MM.1S (cell line): ENCODE data around the gene ADAMTSL1.

Experiments used
- DNase-seq: peaks from one replicate; pipeline ENCODE4 v3.0.0-alpha.2; 2015
- H2AFZ ChIP-seq: fragments of 300-600 bp; sonication (generic); 2 replicates; pipeline ENCODE4 v1.6.0; 2016; ENCODE audit warnings: antibody characterized with exemption, low read length
- H3F3A ChIP-seq: fragments of 300-600 bp; sonication (generic); 2 replicates; pipeline ENCODE4 v1.6.1; 2016; ENCODE audit warnings: mild to moderate bottlenecking, antibody characterized with exemption, low read length, moderate library complexity, mixed read lengths; ENCODE audit not compliant: insufficient read depth
- H3K27ac ChIP-seq: fragments of 300-600 bp; sonication (generic); 2 replicates; pipeline ENCODE4 v1.5.1; 2016; ENCODE audit warnings: mild to moderate bottlenecking, low read length
- H3K27me3 ChIP-seq: fragments of 300-600 bp; sonication (generic); replicated peaks from 2 replicates; pipeline ENCODE4 v1.6.0; 2016; ENCODE audit warnings: low read length; ENCODE audit not compliant: insufficient read depth
- H3K36me3 ChIP-seq: fragments of 300-600 bp; sonication (generic); replicated peaks from 2 replicates; pipeline ENCODE4 v1.6.1; 2016; ENCODE audit warnings: mild to moderate bottlenecking, low read length, mixed read lengths; ENCODE audit not compliant: insufficient read depth
- H3K4me1 ChIP-seq: fragments of 300-600 bp; sonication (generic); 2 replicates; pipeline ENCODE4 v1.6.1; 2016; ENCODE audit warnings: low read length, mixed read lengths
- H3K4me2 ChIP-seq: fragments of 300-600 bp; sonication (generic); 2 replicates; pipeline ENCODE4 v1.6.0; 2016; ENCODE audit warnings: low read depth, low read length
- H3K4me3 ChIP-seq: fragments of 300-600 bp; sonication (generic); 2 replicates; pipeline ENCODE4 v1.5.1; 2016; ENCODE audit warnings: low read length, mixed read lengths
- H3K79me2 ChIP-seq: fragments of 300-600 bp; sonication (generic); 2 replicates; pipeline ENCODE4 v1.6.1; 2016; ENCODE audit warnings: mixed run types, low read length, mixed read lengths
- H3K9ac ChIP-seq: fragments of 300-600 bp; sonication (generic); 2 replicates; pipeline ENCODE4 v1.6.1; 2016; ENCODE audit warnings: low read length, mixed read lengths
- H3K9me2 ChIP-seq: fragments of 300-600 bp; sonication (generic); replicated peaks from 2 replicates; pipeline ENCODE4 v1.6.1; 2016; ENCODE audit warnings: mild to moderate bottlenecking, low read length, mixed read lengths; ENCODE audit not compliant: insufficient read depth
- H3K9me3 ChIP-seq: fragments of 300-600 bp; sonication (generic); replicated peaks from 2 replicates; pipeline ENCODE4 v1.6.1; 2016; ENCODE audit warnings: mild to moderate bottlenecking, low read length, mixed read lengths; ENCODE audit not compliant: insufficient read depth
- H4K20me1 ChIP-seq: fragments of 300-600 bp; sonication (generic); 2 replicates; pipeline ENCODE4 v1.6.1; 2016; ENCODE audit warnings: mild to moderate bottlenecking, low read length, moderate library complexity, mixed read lengths; ENCODE audit not compliant: insufficient read depth
- CTCF ChIP-seq: fragments of 300-600 bp; sonication (generic); IDR thresholded peaks from 2 replicates; pipeline ENCODE4 v1.5.1; 2016; ENCODE audit warnings: antibody characterized with exemption, low read length, mixed read lengths
- EZH2 ChIP-seq: fragments of 300-600 bp; sonication (generic); optimal IDR thresholded peaks from 2 replicates; pipeline ENCODE3; 2017; ENCODE audit warnings: low read depth, mild to moderate bottlenecking, antibody characterized with exemption, low read length, mixed read lengths
- EZH2phosphoT487 ChIP-seq: fragments of 300-600 bp; sonication (generic); IDR thresholded peaks from 2 replicates; pipeline ENCODE4 v1.6.1; 2018; ENCODE audit warnings: antibody characterized with exemption, low read length

ADAMTSL1 gene

DNA sequence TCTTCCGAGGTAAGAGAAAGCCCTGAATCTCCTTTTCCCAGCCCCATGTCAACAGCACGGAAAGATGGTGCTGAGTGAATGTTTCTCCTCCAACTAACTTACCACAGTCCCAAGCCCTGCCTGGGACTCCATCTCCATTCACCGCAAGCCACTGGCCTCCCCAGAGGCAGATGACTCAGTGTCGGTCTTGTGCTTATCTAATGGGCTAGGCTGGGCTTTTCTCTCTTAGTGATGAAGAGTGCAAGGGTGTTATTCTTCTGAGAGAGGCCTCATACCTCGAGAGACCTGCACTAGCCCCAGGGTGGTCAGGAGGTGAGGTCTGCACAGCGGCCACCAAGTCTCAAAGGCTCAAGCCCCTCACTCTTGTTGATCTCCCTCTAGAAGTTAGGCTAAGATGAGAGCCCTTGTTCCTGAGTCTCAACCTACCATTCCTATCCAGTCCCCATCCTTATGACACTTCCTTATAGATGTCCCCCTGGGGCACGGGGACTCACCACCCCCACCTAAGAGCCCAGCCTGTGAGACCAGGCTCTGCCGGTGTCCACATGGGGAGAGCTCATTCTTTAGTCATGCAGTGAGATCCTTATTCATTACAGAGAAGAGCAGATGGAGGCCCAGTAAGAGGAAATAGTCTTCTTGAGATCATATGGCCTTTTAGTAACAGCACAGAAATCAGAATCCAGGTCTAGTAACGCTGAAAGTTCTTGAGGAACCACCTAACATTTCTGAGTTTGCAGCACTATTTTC, 432.1 kb downstream of the ADAMTSL1 start:
- TF ChIP-seq EZH2 (no peak), EZH2phosphoT487 (no peak), CTCF (no peak)
- no peaks in the 10 kb centered on the region for H3F3A ChIP-seq
- DNase-seq = no peak
- H3K27ac ChIP-seq = no peak overlapping the region
- no peaks in the 10 kb centered on the region for H3K4me1 ChIP-seq
- H4K20me1 ChIP-seq = no peaks in the 10 kb centered on the region
- no peaks in the 10 kb centered on the region for H3K9me2 ChIP-seq
- H3K4me3 ChIP-seq = no peak overlapping the region
- no peak overlapping the region for H3K4me2 ChIP-seq
- H3K27me3 ChIP-seq = no peaks in the 10 kb centered on the region
- no peaks in the 10 kb centered on the region for H3K79me2 ChIP-seq
- H2AFZ ChIP-seq = no peak overlapping the region
- no peaks in the 10 kb centered on the region for H3K36me3 ChIP-seq
- H3K9ac ChIP-seq = no peak overlapping the region
- no peaks in the 10 kb centered on the region for H3K9me3 ChIP-seq

GRCh38 chr9:18906656-18907395, 432.9 kb downstream of the ADAMTSL1 start:
- Histone ChIP-seq H3K36me3 (no peaks in the 10 kb centered on the region), H2AFZ (no peak overlapping the region), H3K27ac (no peak overlapping the region), H3K4me1 (no peaks in the 10 kb centered on the region), H3K27me3 (no peaks in the 10 kb centered on the region), H3K9me3 (no peaks in the 10 kb centered on the region), H3K9ac (no peak overlapping the region), H3K79me2 (no peaks in the 10 kb centered on the region), H3K9me2 (no peaks in the 10 kb centered on the region), H4K20me1 (no peaks in the 10 kb centered on the region), H3K4me2 (no peak overlapping the region), H3F3A (no peaks in the 10 kb centered on the region), H3K4me3 (no peak overlapping the region)
- no peak for DNase-seq
- TF ChIP-seq CTCF (no peak), EZH2phosphoT487 (no peak), EZH2 (no peak)

DNA sequence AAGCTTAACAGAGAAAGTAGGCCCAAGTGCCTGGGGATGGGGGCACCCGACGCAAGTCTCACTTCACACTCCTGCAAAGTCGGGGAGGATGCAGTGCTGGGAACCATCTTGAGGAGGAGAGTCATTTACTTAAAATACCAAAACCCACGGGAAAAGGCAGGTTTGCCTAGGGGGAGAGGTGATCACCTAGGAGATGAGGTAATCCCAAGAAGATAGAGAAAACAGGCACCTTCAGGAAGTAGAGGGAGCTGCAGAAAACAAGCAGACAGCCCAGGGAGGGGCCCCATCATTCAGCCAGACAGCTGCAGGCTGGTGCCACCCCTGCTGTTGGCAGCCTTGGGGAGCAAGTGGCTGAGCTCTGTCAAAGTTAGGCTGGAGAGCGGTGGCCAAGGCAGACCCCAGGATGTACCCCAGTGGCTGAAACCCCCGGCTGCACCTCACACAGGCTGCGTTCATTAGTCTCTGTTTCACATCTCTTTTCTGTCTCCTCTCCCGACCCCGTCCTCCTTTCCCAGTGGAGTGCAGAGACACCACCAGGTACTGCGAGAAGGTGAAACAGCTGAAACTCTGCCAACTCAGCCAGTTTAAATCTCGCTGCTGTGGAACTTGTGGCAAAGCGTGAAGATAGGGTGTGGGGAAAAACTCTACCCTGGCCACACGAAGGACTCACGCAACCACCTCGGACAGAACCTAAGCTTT, 434.1 kb downstream of the ADAMTSL1 start:
- TF ChIP-seq EZH2phosphoT487 (no peak), CTCF (no peak)
- H2AFZ ChIP-seq = no peak overlapping the region
- H3K9me2 ChIP-seq = no peaks in the 10 kb centered on the region
- no peaks in the 10 kb centered on the region for H3K9me3 ChIP-seq
- H3K36me3 ChIP-seq = no peaks in the 10 kb centered on the region
- H3K27me3 ChIP-seq = no peaks in the 10 kb centered on the region
- no peak overlapping the region for H3K4me3 ChIP-seq
- H3K4me2 ChIP-seq = no peak overlapping the region
- H4K20me1 ChIP-seq = no peaks in the 10 kb centered on the region
- H3K9ac ChIP-seq = no peak overlapping the region
- H3K79me2 ChIP-seq = no peaks in the 10 kb centered on the region
- no peak overlapping the region for H3K27ac ChIP-seq
- DNase-seq = no peak
- no peaks in the 10 kb centered on the region for H3K4me1 ChIP-seq
- no peaks in the 10 kb centered on the region for H3F3A ChIP-seq
